HG03469 (cell line): ENCODE measurements around the gene SMCO4.

ENCODE experiments used
- ATAC-seq: cut with Tn5 transposase; IDR thresholded peaks from one replicate; pipeline ENCODE4 v1.9.1; 2021; ENCODE audit warnings: mild to moderate bottlenecking, moderate library complexity, moderate number of reproducible peaks; ENCODE audit not compliant: unreplicated experiment

SMCO4 gene

GRCh38 chr11:93529707-93530467 lies 13.3 kb downstream of the SMCO4 start:
- ATAC-seq, result peak; percentile 23

GRCh38 chr11:93528757-93529645 lies 14.2 kb downstream of the SMCO4 start:
- no peak for ATAC-seq

DNA sequence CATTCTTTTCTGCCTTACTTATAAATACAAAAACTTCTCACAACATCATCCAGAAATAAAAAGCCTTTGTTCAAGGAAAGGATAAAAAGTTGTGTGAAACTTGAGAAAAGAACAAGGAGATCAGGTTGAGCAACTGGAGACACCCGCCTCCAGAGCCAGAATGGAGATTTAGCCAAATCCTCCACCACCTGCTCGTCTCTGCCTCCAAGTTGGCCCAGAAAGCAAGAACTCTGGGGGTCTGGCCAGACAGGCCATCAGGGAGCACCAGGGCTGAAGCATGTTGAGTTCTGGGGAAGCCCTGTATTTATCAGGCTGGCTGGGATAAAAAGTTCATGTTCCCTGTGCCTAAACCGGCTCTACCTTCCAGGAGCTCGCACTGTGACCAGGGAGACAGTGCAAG lies 14.9 kb downstream of the SMCO4 start:
- ATAC-seq, result no peak

- peak; percentile 19 for ATAC-seq
Observed at GRCh38 chr11:93526641-93527583, 16.3 kb downstream of the SMCO4 start.

- ATAC-seq, result peak; percentile 17
Observed at GRCh38 chr11:93526346-93526633, 16.9 kb downstream of the SMCO4 start.

- no peak for ATAC-seq
Observed at GRCh38 chr11:93525601-93526345, 17.4 kb downstream of the SMCO4 start.

- no peak for ATAC-seq
Observed at GRCh38 chr11:93524858-93525257, 18.3 kb downstream of the SMCO4 start.

DNA sequence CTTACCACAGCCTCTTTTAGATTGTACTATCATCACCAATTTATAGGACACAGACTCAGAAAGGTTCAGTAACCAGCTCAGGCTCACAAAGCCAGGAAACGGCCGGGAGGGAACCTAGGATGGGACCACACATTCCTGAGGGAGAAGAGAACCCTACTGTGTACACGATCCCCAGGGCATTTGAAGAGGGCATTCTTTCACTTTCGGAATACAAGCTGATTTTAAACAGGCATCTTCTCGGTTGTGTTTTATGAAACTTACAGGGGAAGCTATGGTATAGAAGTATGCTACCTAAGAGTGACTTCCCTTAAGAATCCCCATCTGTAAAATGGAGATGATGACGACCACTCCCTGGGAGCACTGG lies 19.0 kb downstream of the SMCO4 start:
- no peak for ATAC-seq

DNA sequence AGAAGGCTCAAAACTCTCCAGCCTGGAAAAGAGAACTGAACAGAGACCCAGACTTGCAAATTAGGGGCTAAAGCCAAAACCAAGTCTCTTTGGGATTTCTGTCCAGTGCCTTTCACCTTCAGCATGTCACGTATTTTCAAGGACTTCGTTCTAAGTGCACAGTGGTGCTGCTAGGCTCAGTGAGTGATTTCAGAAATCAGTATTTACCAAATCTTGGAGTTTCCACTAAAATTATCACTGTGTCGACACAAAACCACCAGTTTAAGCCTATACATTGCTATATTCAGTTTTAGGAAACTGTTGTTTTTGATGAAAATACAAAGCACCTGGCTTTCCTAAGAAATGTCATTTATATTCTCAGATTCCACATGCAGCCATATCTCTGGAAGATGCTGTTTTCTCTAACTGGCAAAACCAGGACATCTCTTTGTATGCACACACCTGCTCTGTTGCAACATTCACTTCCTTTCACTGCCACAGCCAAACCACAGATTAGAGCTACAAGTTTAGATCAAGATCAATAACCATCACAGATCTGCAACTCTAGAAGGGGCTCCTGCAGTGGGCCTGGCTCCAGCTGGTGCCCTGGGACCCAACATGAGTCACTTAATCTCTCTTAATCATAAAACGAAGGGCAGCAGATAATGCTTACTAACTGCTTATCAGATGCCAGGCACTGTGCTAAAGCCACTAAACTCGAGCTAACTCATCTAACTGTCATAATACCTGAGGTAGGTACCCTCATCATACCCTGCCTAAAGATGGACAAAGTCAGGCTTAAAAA lies 22.3 kb downstream of the SMCO4 start:
- ATAC-seq, result peak; percentile 21

GRCh38 chr11:93519179-93519578 lies 24.0 kb downstream of the SMCO4 start:
- no peak for ATAC-seq

DNA sequence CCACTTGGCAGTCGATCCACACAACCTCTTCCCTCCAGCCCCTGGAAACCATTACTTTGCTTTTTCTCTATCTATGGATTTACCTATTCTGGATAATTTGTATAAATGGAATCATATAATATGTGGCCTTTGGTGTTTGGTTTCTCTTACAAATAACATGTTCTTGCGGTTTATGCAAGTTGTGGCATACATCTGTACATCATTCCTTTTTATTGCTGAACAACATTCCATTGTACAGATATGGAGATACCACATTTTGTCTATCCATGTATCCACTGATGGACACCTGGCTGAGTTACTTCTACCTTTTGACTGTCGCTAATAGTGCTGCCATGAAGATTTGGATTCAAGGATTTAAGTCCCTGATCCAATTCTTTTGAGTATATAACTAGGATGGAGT lies 25.1 kb downstream of the SMCO4 start:
- no peak for ATAC-seq

GRCh38 chr11:93517611-93518010 lies 25.6 kb downstream of the SMCO4 start:
- no peak for ATAC-seq

DNA sequence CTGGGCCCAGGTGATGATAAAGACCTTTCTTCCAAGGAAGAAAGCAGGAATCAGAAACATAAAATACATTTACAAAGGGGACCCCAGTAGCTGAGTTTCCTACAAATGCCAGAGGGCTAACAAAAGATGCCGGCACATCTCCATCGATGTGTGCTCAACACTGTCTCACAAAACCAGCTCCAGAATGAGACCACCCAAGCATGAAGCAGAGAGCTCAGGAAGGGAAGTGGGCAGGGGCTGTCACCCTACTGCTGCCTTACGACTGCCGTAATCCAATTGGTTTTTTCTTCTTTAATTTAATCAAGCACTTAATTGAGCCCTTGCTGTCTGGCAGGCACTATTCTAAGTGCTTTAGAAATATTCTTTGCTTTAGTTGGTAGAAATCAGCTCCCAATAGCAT lies 26.1 kb downstream of the SMCO4 start:
- no peak for ATAC-seq

GRCh38 chr11:93515441-93516025 lies 27.7 kb downstream of the SMCO4 start:
- ATAC-seq, result no peak

- ATAC-seq, result no peak
Observed at GRCh38 chr11:93514712-93515111, 28.5 kb downstream of the SMCO4 start.

DNA sequence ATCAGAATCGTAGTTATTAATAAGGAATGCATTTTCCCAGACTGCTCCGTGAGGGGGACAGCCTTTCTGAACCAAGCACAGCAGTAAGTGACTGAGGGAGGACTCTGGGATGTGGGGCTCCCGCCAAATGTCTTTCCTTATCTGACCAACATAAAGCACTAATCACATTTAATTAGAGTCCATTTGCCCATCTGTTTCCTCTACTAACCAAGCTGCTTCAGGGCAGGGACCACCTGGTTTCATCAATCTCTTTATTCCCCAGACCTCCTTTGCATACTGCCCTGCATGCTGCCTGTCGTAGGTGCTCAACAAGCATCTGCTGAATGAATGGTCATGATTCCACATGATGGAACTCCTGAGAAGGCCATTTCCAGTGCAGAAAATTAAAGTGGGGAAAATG lies 29.4 kb downstream of the SMCO4 start:
- ATAC-seq, result no peak

GRCh38 chr11:93512949-93513667 lies 30.1 kb downstream of the SMCO4 start:
- ATAC-seq, result peak; percentile 80

- ATAC-seq, result peak; percentile 80
Observed at GRCh38 chr11:93512073-93512475, 31.1 kb downstream of the SMCO4 start.
